Neural crest cell (in vitro differentiated cells): ENCODE measurements around the gene CYP4F3. TPM values are rescaled to one million over a fixed set of nuclear protein-coding genes. Genes with fewer than 3 reads are reported as not detected.
"Not testable (repeated sequence)": the region's sequence is repeated elsewhere in the genome, so short reads cannot be mapped to it uniquely, and the experiment has no call there.

Experiments used
- DNase-seq: peaks from one replicate; pipeline ENCODE4 v3.0.0; 2021; ENCODE audit warnings: low read depth, mixed read lengths, low spot score
- H3K27ac Mint-ChIP-seq: one replicate; pipeline ENCODE4 v1.8.0; 2021; ENCODE audit warnings: mild to moderate bottlenecking, mixed read lengths; ENCODE audit not compliant: unreplicated experiment
- H3K27me3 Mint-ChIP-seq: 2 replicates; pipeline ENCODE4 v1.8.0; 2021; ENCODE audit warnings: low read depth, mild to moderate bottlenecking, mixed read lengths
- H3K36me3 Mint-ChIP-seq: 2 replicates; pipeline ENCODE4 v1.8.0; 2021; ENCODE audit warnings: low read depth, mild to moderate bottlenecking, mixed read lengths
- H3K4me1 Mint-ChIP-seq: 2 replicates; pipeline ENCODE4 v1.8.0; 2021; ENCODE audit warnings: mixed read lengths
- H3K4me3 Mint-ChIP-seq: one replicate; pipeline ENCODE4 v1.8.0; 2021; ENCODE audit warnings: mild to moderate bottlenecking, mixed read lengths
- H3K9me3 Mint-ChIP-seq: 2 replicates; pipeline ENCODE4 v1.8.0; 2021; ENCODE audit warnings: mixed read lengths
- CTCF ChIP-seq: fragments of 200-600 bp; sonication (generic); conservative IDR thresholded peaks from 2 replicates; pipeline ENCODE4 v1.5.0; 2021; ENCODE audit warnings: antibody characterized with exemption, mild to moderate bottlenecking
- total RNA-seq: library from RNA; stranded (reverse); gene quantifications from 2 replicates; pipeline ENCODE4 v1.2.1, GENCODE V29; 2021

CYP4F3 gene
- total RNA-seq, 1 donor from 2014 or later, result not detected

GRCh38 chr19:15672580-15673175, 32.0 kb downstream of the CYP4F3 start, which contains the start of gene CYP4F12:
TSS of gene CYP4F12 (plus strand) at chr19:15673087. CDS start at chr19:15673530, 443 bp downstream.
- Mint-ChIP-seq H3K27me3 (no peaks in the 10 kb centered on the region), H3K36me3 (peaks cover 4% of the 10 kb centered on the region), H3K4me1 (no peaks in the 10 kb centered on the region), H3K9me3 (peaks cover 10% of the 10 kb centered on the region), H3K4me3 (no peak within 1 kb of the TSS), H3K27ac (no peak within 1 kb of the TSS)
- no peak for DNase-seq
- TF ChIP-seq CTCF, result no peak

- no peak for TF ChIP-seq CTCF
- H3K27ac Mint-ChIP-seq, result no peak overlapping the region
- H3K4me1 Mint-ChIP-seq, result no peaks in the 10 kb centered on the region
- H3K36me3 Mint-ChIP-seq, result peaks cover 7% of the 10 kb centered on the region
- H3K27me3 Mint-ChIP-seq, result no peaks in the 10 kb centered on the region
- no peak overlapping the region for H3K4me3 Mint-ChIP-seq
- peaks cover 14% of the 10 kb centered on the region for H3K9me3 Mint-ChIP-seq
- DNase-seq, result no peak
These were observed 32.5 kb downstream of the CYP4F3 start for GRCh38 chr19:15673176-15673654.

- H3K27ac Mint-ChIP-seq, result no peak overlapping the region
- no peak for TF ChIP-seq CTCF
- H3K9me3 Mint-ChIP-seq, result peaks cover 20% of the 10 kb centered on the region
- H3K4me3 Mint-ChIP-seq, result no peak overlapping the region
- H3K27me3 Mint-ChIP-seq, result no peaks in the 10 kb centered on the region
- no peak for DNase-seq
- H3K36me3 Mint-ChIP-seq, result peaks cover 5% of the 10 kb centered on the region
- H3K4me1 Mint-ChIP-seq, result no peaks in the 10 kb centered on the region
These were observed 34.9 kb downstream of the CYP4F3 start for GRCh38 chr19:15675560-15675959.

GRCh38 chr19:15679089-15679488, 38.4 kb downstream of the CYP4F3 start:
- no peak overlapping the region for H3K27ac Mint-ChIP-seq
- peaks cover 6% of the 10 kb centered on the region for H3K36me3 Mint-ChIP-seq
- H3K9me3 Mint-ChIP-seq, result peaks cover 32% of the 10 kb centered on the region
- H3K4me1 Mint-ChIP-seq, result no peaks in the 10 kb centered on the region
- H3K27me3 Mint-ChIP-seq, result no peaks in the 10 kb centered on the region
- no peak overlapping the region for H3K4me3 Mint-ChIP-seq
- DNase-seq, result no peak
- TF ChIP-seq CTCF, result no peak

GRCh38 chr19:15679865-15680264, 39.2 kb downstream of the CYP4F3 start:
- H3K9me3 Mint-ChIP-seq, result peaks cover 31% of the 10 kb centered on the region
- H3K4me1 Mint-ChIP-seq, H3K27me3 Mint-ChIP-seq, DNase-seq, H3K27ac Mint-ChIP-seq, H3K36me3 Mint-ChIP-seq, H3K4me3 Mint-ChIP-seq: not testable (repeated sequence)

GRCh38 chr19:15680478-15681322, 40.0 kb downstream of the CYP4F3 start:
- Mint-ChIP-seq H3K9me3 (peaks cover 35% of the 10 kb centered on the region), H3K27me3 (no peaks in the 10 kb centered on the region), H3K4me1 (no peaks in the 10 kb centered on the region), H3K27ac (no peak overlapping the region), H3K36me3 (peaks cover 6% of the 10 kb centered on the region), H3K4me3 (no peak overlapping the region)
- no peak for TF ChIP-seq CTCF
- no peak for DNase-seq
